Heart left ventricle (tissue), 13 donors: ENCODE results near the gene FAM89B.

Experiments used
- CTCF ChIP-seq, 12 donors: fragments of 200-600 bp; sonication (generic) in 4 of 12; IDR thresholded peaks; one replicate each; pipeline versions ENCODE4 v1.5.0 to v1.8.0; 2018 to 2022; ENCODE audit warnings: antibody characterized with exemption in 12 of 12, mild to moderate bottlenecking in 5 of 12
- POLR2A ChIP-seq, 2 donors: fragments of 450-650 bp; IDR thresholded peaks; one replicate each; pipeline ENCODE4 v1.6.1; 2017; ENCODE audit warnings: antibody characterized with exemption in 2 of 2, mild to moderate bottlenecking in 2 of 2, moderate library complexity in 2 of 2
- donor health status: ischemic (EF 13 %, LVEDD 7.1; RV severe dilation, severe dysfunction).
- donor health status: DM: no; HTN: yes; CAD: no.
- donor health status: DM: no; HTN: no; CAD: no.
- donor health status: ischemic (EF 25% LVEDD 6.9; RV normal size, moderate dysfunction).
- donor health status: ischemic (EF 25% LVEDD 5.7; RV mildly dilated, moderate dysfunction).
- donor health status: ischemic (EF 35%, LVEDD 5.7; RV mildly dilated, moderate dysfunction).
- donor health status: nonischemic (EF 11% LVEDD 7.7; RV severe dilation, severe dysfunction).
- donor health status: DM: yes; HTN: yes; CAD: no.
- donor health status: PGD.
- donor health status: ischemic (EF 29% LVEDD 5.4; RV normal size, mild dysfunction).
- donor health status: nonischemic (EF 23%, LVEDD 6.1; RV moderate dilation, normal function).

- no peak for TF ChIP-seq CTCF (IDR thresholded peaks at IDR 0.05)
- TF ChIP-seq POLR2A (IDR thresholded peaks at IDR 0.05): no peak
Measured at GRCh38 chr11:65525546-65526480, 46.5 kb upstream of the FAM89B start.
